Stimulated activated CD8-positive, alpha-beta memory T cell treated with anti-CD3 and anti-CD28 coated beads, Interleukin-12 subunit alpha, Interleukin-12 subunit beta, amount 100 ng/mL, for 4 hours (primary cell): Measurements from ENCODE around the gene SST.

Experiments used
- DNase-seq: peaks from one replicate; pipeline ENCODE4 v3.0.0-alpha.2; 2020; ENCODE audit warnings: low read depth

Gene SST

DNA sequence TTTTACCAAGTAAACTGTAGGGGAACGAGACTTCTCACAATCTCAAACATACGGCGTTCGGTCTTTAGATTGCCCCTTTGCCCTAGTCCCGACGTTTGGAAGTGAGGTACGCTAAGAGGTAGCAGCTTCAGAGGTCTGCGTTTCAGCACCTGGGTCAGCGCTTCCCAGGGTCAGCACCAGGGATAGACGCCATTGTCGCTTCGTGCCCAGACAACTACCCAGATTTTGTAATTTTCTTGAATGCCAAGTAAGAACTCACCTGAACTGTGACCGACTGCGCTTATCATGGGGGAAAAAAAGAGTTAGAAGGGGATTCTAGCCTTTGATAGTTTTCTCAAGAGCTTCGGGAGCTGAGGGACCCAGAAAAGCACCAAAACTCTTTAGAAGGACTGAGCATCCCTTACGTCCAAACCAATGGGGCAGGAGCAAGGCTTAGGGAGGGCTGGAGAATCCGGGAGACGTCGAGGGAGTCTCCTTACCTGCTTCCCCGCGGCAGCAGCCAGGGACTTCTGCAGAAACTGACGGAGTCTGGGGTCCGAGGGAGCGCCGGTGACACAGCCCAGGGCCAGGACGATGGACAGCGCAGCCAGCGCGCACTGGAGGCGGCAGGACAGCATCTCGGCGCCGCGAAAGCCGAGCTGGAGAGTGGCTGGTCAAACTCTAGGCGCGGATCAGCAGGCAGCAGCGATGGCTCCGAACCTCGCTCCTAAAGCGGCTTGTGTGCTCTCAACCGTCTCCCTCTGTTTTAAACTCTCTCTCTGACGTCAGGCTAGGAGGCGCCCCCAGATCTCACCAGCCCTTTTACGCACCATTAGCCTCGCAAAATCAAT lies at the start of gene SST:
TSS of gene SST (minus strand) at position 720 of the 830 bp plus-strand sequence. CDS start at position 617, 103 bp downstream.
- DNase-seq, result no peak

DNA sequence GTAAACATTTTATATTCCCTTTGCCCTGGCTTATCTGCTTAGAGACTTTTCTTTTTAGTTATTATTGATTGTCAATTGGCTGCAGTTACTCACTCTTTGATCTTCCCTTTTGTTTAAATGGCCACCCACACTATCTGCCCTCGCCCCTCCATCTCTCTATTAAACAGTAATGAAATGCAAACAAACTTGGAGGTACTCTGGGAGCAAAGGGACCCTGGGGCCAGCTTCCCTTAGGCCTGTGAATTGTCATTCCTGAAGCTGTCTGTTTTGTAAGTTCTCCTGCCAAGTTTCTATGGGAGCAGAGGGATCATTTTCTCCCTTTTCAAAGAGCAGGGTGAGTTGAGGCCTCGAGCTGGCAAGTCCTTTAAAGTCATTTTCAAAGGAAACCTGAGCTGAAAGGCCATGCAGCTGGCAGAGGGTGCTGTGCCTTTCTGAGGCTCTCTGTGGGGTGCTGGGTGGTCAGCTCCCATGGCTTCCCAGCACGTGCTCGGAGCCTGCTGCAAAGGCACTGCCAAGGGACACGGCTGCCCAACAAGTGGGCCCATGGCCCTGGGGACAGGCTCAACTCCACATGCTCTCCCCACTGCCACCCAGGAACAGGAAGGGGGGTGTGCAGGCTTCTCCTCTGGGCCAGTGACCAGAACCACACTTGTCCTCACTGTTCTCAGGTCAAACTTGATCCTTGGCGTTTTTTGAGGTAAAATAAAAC lies 49.6 kb upstream of the SST start:
- DNase-seq, result no peak

DNA sequence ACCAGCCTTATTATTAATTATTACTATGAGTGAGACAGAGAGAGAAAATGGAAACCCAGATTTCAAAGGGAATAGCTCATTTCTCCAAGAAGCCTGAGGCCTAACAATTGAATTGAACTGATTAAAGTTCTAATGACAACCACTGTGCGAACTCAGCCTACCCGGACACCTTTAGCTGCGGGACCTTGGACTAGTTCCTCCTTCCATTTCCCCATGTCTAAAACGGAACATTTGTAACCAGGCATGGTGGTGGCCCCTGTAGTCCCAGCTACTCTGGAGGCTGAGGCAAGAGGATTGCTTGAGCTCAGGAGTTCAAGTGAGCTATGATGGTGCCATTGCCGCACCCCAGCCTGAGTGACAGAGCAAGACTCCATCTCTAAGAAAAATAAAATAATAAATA lies 48.6 kb upstream of the SST start:
- no peak for DNase-seq

DNA sequence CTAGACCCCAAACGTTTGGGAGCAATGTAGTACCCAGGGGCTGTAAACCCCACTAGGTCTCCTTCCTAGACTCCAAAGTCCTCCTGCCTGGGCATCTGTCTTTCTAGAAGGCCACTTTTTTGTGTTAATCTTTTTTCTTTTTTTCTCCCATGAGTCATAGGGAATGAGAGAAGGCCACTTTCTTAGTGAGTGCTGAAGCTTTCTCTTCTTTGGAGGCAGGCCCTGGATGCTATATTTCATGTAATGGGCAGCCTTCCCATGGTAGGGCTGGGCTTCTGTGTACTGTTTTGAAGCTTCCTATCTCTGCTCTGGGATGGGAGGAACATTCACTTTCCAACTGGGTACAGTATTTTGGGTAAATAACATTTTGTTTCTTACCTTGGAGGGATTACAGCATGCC lies 47.4 kb upstream of the SST start:
- no peak for DNase-seq

DNA sequence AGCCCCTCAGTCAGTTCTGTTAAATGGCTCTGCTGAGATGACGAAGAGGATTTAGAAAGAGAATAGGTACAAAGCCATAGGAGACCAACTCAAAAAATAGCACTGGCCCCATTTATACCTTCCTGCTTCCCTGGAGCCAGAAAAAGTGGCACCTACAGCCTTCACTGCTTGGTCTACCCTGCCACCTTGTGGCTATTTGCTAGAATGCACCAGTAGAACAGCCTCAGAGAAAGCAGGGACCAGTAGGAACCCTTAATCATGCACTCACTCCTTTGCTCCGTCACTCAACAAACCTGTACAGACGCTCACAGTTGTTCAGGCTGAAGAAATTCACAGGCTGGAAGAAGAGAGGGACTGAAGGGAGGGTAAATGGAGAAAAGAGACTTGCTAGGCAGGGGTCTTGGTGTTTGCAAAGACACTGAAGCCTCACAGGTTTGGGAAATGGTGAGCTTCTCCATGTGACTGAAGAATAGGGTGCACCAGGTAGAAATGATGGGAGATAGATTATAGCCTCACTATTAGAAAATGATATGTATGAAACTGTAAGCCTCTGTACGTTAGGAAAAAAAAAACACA lies 44.3 kb upstream of the SST start:
- peak; percentile 31 for DNase-seq

DNA sequence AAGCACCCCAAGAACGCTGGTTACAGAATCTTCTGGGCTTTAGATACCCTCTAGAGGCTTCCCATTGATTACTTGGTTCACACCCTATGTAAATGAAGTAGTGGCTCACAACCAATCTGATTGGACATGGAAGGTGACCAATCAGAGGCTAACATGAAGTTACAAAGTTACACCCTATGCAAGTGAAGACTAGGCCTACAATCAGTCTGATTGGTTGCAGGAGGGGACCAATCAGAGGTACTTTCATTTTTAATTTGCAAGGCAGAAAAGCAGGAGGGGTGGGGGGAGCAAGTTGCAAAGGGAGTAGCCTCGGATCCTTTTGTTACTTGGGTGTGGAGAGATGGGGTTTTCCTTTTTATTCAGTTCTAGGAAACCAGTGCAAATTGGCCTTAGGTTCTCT lies 43.3 kb upstream of the SST start:
- DNase-seq, result no peak

DNA sequence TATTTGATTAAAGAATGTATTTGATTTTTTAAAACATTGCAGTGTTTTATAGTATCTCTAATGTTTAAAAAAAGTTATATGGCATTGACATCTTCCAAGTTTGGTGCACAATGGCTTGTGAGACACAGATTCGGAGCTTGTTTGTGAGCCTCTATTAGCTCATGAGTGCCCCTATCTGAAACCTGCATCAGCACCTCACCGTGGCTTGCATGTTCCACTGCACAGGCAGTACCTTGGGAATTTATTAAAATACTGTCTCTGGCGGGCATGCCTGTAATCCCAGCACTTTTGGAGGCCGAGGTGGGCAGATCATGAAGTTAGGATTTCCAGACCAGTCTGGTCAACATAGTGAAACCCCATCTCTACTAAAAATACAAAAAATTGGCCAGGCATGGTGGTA lies 39.0 kb upstream of the SST start:
- no peak for DNase-seq

DNA sequence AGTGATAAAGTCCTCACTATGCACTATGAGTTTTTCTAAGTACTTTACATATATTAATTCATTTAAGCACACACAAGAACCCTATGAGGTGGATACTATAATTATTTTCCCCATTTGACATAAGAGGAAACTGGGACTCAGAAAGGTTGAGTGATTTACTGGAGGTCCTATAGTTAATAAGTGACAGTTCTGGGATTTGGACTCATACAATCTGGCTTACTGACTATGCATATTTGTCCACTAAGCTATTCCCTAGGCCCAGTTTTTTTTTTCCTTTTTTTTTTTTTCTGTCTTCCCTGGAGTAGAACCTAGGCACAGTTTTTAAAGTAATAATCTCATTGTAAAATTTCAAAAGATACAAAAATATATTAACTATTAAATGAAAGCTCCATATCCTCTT lies 38.5 kb upstream of the SST start:
- no peak for DNase-seq

DNA sequence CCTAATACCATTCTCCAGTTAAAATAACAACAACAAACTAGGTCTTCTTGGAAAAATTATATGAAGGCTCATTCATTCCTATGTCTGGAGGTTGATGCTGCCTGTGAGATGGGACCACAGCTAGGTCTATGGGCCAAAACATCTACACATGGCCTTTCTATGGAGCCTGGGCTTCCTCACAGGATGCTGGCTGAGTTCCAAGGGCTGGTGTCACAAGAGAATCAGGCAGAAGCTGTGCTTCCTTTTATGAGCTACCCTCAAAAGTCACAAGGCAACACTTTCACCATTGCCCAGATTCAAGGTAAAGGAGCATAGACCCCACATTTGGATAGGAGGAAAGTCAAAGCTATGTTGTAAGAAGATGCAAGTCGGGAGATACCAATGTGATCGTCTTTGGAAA lies 36.8 kb upstream of the SST start:
- no peak for DNase-seq

DNA sequence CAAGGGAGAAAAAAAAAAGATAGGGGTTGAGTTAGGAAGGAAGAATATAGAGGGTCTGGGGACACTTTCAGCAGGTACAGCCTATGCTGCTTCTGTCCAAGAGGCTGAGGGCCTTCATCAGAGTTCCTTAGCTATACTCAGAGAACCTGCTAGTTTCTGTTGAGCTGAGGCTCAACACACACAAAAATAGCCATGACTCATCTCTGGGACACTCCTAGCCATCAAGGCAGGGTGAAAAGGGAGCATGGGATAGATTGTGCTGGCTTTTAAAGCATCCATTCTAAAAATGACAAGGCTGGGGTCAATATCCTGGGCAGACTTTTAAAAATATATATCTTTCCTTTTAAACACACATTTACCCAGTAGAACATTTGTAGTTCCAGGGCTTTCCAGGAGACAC lies 35.0 kb upstream of the SST start:
- DNase-seq, result no peak

DNA sequence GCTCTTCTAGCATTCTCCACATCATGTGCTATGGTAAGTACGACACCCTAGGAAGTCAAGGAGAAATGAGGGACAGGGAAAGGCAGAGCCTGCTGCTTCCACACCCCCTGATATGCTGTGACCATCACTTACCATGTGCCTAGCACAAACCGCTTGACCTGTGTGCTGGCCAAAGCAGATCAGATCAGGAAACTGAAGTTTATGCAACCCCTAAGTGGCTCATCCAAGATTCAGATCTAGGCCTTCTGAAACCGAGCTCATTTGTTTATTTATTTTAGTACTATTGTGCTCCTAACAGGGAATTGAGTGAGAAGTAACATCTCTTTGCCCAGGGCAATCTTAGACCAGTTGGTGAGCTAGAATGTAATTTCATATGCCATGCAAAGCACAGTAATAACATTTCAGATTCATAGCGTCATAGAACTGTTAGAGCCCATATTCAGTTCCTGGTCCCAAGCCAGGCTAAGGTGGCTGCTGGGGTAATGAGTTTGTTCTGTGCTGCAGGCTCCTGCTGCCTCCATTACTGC lies 32.4 kb upstream of the SST start, which contains the start of gene RTP2:
TSS of gene RTP2 (minus strand) at position 51 of the 527 bp plus-strand sequence. CDS start 429 bp downstream, outside the sequence.
- no peak for DNase-seq

DNA sequence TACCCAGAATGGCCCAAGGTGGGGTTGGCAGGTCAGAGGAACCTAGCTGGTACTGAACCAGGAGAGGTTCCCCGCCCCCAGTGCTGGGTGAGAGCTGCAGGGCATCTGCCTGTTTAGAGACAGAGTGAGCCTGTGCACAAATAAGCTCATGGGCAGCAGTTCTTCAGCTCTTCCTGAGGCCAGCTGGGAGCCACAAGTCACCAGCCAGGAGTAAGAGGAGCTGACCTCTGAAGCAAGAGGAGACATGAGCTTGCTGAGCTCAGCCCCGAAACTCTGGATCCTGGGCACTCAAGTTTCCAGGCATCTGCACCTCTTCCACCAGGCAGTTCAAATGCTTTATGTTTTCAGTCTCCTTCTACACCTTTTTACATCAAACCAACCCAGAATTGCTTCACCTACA lies 30.1 kb upstream of the SST start:
- DNase-seq, result no peak

DNA sequence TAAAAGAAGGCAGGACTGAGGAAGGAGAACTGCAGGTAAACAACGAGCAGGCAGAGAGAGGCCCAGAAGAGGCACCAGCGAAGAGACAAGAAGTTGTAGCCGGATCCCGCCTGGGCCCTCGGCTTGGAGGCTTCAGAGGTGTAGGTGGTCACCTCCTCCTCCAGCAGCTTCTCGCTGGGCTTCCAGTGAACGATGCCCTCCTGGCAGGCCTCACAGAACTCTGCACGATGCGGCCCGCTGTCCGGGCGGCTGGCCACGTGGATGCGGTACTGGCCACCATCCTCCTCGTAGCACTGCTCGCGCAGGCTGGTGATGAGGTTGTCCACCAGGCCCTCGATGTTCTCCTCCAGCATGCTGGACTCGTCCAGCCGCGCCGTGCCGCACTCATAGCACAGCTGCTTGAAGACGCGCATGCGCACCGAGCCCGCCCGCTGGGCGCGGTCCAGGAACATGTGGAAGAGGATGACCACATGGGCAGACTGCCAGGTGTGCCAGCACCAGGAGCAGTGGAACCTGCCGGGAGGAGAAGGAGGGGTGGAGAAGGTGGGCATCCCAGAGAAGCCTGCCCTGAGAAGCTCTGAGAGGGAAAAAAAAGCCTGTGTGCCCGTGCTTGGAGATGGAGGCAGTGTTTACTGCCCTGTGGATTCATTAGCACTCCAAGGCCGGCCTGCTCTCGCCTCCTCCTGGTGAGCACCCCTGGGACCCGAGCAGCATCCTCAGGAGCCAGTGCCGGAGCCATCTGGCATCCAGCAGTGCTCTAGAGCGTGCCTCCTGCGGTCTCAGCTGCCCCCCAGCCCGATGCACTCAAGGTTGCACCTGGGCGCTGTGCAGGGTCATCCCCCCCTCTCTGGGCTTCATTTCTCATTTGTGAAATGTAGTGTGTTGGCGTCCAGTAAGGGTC lies 28.6 kb upstream of the SST start:
- no peak for DNase-seq

DNA sequence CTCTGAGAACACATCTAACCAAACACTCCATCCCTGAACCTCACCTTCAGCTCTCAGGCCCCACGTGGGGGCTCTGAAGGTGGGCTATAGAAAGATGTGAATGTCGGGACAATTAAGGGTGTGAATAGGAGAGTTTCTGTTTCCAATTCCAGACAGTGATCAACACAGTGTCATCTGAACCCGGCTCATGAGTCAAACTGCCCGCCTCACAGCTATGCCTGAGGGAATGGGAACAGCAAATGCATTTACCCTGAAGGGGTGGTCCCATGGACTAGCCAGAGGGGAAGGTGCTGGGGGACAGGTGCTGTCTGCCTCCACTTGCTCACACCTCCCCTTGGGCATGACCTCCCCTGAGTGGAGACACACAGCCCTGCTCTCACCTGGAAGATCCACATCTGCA lies 25.8 kb upstream of the SST start:
- DNase-seq, result no peak

DNA sequence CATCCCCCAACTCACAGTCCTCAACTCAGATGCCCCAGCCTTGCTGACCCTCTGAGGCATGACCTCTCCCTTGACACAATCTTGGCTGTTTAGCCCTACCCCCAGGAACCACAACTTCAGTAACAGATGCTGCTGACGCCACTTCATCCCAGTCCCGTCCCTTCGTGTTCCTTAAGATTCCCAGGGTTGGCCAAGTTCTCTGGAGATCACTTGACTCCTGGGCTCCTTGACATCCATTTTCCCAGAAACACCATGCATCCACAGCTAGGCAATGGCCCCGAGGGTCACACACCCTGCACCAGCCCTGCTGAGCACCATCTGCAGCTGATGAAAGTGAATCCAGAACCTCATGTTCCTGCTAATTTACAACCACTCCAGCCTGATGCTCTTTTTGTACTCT lies 25.3 kb upstream of the SST start:
- no peak for DNase-seq

DNA sequence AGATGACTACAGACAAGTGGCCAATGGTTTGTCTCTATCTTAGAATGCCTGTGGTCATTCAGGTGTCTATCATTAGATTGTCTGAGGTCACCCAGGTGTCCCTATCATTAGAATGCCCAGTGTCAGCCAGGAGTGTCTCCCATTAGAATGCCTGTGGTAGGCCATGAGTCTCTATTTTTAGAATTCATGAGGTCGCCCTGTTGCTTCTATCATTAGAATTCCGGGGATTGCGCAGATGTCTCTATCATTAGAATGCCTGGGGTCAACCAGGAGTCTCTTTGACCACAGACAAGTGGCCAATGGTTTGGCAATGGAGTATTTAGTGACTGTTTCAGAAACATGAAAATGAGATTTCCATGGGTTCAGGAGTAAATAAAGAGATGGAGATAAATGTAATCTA lies 24.6 kb upstream of the SST start:
- DNase-seq, result no peak

DNA sequence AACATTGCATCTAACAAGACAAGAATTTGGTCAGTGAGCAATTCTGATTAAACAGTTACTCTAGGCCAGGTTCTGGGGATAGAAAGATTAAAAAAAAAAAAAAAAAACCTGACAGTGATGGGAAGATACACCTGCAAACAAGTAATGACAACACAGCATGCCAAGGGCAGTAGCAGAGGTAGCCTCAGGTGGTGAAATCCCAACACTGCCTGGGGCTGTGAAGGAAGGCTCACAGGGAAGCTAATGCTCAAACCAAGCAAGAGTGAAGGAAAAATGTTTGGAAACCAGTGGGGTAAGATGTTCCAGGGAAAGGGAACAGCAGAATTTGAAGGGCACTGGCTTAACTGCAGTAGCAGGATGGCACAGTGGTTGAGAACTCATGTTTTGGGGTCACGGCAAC lies 23.2 kb upstream of the SST start:
- no peak for DNase-seq

DNA sequence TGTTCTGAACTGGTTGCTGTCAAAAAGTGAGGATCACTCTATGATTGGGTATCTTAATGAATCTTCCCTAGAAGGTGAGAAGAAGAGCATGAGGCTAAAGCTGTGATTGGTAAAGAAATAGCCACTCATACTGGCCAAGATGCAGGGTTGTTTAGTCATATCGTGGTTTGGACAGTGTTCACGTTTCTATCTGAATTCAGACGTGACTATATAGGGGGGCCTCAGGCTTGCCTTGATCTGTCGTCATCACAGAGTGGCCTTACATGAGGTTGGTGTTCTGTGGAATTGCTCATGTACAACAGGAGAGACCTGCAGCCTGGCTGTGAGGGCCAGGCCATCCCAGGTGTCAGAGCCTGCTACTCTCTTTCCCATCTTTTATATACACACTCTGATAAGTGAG lies 19.8 kb upstream of the SST start:
- no peak for DNase-seq

DNA sequence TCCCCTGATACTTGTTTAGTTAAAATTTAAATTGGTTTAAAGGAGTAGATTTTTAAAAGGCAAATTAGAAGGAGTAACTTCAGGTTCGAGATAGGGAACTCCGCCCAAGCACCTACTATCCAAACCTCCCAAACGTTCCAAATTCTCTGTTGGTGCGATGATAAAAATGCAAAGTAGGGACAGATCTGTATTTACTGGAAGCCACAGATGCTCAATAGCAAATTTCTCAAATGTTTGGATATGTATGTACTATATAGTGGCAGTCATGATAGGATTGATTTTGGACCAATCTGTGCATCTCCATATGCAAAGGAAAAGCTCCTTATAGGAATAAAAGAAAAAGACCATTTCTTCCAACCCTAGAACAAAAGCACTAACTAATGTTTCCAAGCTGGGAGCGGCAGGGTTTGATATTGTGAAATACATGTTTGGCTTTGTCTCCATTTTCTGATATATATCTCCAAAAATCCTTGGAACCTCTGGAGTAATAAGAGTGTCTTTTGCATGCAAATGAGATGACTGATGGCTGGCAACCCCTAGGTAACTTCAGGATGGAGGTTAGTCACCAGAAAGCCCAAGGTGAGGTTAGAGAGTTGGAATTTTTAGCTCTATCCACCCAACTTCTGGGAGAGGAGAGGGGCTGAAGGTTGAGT lies 16.6 kb upstream of the SST start:
- no peak for DNase-seq

DNA sequence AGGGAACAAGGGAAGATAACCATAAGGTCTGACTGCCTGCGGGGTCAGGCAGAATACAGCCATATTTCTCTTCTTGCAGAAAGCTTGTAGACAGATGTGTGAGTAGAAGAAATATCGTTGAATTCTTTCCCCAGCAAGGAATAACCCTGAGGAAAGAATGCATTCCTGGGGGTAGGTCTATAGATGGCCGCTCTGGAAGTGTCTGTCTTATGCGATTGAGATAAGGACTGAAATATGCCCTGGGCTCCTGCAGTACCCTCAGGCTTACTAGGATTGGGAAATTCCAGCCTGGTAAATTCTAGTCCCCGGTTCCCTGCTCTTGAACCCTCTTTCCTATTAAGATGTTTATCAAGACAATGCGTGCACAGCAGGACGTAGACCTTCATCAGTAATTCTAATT lies 15.8 kb upstream of the SST start:
- DNase-seq, result no peak

DNA sequence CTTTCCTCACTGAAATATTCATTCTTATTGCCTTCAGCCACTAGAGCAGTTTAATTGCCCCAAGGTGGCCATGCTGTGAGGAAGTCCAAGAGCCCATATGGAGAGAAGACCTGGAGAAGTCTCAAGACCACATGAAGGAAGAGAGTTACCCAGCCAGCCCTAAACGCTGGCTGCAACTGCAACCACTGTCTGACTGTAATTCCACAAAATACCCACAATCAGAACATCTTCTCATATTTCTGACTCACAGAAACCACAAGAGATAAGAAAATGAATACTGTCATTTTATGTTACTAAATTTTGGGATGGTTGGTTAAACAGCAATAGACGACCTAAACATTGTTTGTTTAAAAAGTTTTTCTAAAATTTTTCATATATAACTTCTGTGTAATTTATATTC lies 14.7 kb upstream of the SST start:
- no peak for DNase-seq
